GM15510 (cell line): ENCODE measurements around the gene C20orf96.
A peak's percentile ranks its signal among the peaks of the same experiment; 100 is the strongest.

ENCODE experiments used
- POLR2A ChIP-seq: IDR thresholded peaks from 3 replicates; pipeline ENCODE4 v1.6.1; 2011; ENCODE audit warnings: borderline replicate concordance; ENCODE audit not compliant: insufficient read length; ENCODE audit errors: extremely low read depth

The C20orf96 gene, protein sequence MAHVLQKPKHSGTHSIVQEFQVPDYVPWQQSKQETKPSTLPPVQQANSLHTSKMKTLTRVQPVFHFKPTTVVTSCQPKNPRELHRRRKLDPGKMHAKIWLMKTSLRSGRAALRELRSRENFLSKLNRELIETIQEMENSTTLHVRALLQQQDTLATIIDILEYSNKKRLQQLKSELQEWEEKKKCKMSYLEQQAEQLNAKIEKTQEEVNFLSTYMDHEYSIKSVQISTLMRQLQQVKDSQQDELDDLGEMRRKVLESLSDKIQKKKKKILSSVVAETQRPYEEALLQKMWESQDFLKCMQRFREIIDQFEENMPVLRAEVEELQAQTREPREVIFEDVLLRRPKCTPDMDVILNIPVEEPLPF

DNA sequence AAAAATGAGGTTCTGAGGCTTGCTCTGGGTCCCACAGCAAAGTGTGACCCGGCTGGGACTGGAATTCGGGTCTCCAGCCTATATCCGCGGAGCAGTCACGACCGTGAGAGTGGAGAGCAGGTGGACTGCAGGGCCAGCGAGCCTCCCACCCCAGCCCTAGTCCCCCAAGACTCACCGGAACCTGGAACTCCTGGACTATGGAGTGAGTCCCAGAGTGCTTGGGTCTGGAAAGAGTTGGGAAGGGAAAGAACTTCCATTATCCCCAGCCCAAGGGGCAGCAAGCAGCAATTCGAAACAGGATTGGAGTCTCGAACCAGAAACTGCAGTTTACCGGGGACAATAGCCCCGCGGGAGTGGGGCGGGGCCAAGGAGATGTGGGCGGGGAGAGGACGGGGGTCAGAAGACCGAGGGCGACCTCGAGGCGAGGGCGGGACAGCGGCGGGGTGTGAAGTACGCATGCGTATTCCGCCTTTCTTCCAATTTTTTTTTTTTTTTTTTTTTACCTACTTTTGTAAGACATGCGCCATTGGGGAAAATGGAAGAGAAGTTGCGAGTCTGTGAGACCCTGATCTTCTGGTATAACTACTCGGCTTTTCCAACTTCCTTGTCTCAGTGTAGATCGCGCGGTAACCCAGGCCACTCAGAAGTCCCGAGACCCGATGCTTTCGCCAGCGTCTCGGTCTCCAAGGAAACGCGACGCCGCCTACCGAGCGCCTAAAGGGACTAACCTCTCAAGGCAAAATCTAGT lies at the start of gene C20orf96:
TSS of gene C20orf96 (minus strand) at position 667 of the 748 bp plus-strand sequence. CDS start at position 527, 140 bp downstream.
- peak; percentile 38 for TF ChIP-seq POLR2A

DNA sequence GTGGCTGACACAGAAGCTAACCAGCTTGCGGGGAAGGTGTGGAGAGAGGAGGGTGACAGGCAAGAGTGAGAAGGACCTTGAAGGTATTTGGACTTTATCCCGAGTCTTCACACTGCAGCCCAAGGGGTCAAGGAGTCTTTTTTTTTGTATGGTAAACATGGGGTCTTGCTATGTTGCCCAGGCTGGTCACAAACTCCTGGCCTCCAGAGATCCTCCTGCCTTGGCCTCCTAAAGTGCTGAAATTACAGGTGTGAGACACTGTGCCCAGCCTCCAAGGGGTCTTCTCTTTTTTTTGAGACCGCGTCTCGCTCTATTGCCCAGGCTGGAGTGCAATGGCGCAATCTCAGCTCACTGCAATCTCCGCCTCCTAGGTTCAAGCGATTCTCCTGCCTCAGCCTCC lies 44.0 kb upstream of the C20orf96 start:
- no peak for TF ChIP-seq POLR2A

DNA sequence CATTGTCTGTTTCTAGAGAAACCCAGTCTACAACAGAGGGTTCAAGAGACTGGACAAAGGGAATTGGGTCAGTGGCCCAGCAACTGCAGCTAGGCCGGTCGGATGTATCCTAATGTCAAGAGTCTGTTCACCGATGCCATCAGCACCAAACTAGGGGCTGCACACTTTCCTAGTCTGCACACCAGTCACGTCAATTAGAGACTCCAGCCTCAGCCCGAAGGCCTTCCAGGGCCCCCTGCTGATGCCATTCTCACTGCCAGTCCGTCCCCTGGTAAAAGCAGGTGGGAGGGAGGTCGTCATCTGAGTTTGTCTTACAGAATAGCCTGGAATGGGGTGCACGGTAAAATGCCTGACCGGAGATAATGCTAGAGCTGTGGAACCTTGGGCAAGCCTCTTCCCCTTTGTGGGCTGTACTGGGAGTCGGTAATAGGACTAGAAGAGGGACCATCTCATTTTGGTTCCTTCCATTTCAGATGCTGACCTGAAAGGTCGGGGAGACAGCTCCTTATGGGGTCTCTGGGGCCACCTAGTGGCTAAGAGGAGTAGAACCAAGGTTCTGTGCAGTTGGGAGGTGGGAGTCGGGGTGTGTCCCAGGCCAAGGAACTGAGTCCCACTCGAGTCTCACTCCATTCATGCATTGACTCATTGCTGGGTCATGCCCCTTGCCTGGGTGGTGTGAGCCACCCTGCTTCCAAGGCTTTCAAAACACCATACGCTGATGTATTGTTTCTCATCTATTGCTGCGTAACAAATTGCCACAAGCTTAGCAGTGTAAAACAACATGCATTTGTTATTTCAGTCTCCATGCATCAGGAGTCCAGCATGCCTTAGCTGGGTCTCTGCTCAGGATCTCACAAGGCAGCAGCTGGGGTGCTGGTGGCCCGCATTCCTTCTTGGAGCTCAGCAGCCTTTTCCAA lies 39.9 kb upstream of the C20orf96 start:
- TF ChIP-seq POLR2A = no peak

DNA sequence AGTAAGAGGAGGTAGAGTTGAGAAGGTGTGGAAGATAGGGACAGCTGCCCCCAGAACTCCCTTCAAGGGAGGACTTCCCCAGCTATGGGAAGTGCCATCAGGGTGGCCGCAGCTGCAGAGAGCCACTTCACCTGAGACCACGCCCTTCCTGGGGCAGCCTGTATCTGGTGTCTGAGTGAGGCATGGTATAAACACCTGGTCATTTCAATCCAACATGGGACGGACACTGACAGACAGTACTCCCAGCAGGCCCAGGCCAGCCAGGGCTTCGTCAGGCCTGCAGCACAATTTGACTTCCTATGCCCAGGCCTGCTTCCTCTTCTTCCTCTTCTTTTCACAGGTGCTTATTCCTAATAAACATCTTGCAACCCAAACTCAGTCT lies 39.3 kb upstream of the C20orf96 start:
- TF ChIP-seq POLR2A = no peak

DNA sequence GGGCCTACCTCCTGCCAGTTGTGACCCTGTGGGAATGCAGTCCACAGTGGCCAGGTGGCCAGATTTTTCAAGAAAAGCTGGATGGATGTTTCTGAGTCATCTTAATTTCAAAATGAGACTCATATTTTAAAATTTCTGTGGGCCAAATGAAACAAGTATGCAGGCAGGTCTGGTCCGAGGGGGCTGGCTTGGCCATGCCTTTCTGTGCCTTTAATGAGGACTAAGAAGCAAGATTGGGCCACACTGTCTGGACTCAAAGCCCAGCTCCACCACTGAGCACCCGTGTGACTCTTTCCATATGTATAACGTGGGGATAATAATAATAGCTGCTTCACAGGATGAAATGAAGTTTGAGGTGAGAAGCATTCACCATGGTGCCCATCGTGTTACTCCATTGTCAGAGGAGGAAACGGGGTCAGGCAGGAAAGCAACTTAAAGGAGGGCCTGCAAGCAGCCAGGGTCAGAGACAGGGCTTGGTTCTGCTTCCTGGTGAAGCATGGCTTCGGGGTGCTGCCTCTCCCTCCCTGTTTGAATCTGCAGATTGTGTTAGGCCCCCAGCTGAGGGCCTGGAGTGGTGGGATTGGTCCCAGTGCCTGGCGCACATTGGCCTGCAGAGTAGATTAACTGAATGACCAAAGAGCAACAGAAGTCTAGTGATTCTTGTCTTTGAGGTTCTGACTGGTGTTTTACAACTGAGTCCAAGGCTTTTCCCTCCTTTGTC lies 38.6 kb upstream of the C20orf96 start:
- TF ChIP-seq POLR2A = no peak

DNA sequence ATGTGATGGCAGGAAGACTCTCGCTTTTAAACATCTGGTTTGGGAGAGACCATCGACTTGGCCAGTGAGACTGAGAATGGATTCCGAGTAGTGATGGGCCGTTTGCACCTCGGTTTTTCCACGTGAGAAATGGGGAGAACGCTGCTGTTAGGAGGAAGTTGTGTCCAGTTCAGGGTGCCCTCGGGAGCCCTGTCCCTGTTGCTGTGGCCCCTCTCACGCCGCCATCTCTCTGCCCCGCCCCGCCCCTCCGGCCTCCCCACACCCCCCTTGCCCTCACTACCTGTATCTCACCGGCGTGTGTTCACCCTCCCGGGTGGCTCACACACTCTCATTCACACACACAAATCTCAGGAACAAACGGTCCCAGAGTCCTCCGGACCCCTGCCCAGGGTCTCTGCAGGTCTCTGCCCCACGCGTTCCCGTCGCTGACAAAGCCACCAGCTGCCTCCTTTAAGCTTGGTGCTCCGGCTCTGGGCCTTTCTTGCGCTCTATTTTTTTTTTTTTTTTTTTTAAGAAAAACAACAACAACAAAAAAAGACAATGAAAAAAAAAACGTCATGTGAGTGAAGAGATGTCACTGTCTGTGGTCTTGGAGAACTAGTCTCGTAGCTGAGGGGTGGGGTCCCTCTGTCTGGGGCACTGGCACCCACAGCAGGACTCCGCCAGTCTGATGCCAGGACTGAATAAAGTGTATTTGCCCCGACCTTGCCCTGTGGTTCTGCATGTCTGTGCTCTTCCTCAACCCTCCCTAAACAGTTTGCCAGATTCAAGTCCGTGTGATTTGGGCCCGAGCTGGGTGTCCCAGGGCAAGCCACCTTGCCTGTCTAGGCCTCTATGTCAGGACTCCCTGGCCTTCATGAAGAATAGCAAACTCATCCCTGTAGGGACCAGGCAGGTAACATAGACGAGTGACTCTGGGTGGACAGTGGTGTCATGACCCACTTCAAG lies 37.8 kb upstream of the C20orf96 start:
- TF ChIP-seq POLR2A = no peak

DNA sequence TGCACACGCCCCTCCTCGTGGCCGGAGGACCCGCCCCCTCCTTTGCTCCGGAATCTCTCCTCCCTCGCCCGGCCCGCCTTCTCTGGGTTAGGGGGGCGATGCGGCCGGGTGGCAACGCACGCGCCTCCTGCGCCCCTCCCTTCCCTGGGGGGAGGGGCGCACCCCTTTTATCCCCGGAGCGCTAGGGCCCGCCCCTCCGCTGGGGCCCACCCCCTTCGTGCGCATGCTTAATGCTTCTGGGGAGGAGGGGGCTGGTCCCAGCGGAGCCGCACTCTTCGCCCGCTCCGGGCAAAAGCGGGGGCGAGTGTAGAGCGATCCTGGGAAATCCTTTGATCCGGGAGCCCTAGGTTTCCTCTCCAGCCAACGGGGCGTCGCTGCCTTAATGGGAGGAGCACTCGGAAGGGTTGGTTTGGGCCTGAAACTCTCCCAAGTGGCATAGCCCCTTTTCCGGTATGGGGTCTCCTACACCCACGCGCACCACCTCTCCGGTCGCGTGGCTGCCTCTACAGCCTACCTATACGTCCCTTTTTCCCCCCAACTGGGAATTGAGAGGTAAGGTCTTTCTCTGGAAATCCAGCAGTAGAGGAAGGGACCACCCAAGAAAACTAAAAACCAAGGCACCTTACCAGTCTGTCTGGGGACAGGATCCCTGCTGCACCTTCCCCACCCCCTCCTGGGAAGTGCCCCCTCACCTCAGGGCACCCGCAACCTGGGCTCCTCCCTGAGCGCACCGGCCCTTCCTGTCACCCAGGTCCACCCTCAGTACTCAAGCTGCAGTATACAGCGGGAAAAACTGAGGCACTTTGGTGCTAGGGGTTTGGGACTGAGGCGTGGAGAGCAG lies 36.9 kb upstream of the C20orf96 start:
- TF ChIP-seq POLR2A = peak; percentile 51

DNA sequence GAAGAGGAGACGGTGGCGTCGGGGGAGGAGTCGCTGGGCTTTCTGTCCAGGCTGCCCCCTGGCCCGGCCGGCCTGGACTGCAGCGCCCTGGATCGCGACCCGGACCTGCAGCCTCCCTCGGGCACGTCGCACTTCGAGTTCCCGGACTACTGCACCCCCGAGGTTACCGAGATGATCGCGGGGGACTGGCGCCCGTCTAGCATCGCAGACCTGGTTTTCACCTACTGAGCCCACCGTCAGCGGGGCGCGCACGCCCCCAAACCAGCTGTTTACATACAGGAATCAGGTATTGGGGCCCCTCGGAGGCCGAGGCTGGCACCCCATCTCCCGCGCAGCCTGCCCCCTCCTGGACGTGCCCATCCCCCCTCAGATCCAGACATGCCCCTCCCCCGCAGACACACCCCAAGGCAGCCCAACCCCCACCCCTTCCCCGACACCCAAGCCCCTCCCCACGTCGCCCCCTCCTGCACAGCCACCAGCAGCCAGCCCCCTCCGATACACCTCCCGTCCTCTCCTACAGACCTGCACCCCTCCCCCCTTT lies 36.2 kb upstream of the C20orf96 start:
- TF ChIP-seq POLR2A = no peak

DNA sequence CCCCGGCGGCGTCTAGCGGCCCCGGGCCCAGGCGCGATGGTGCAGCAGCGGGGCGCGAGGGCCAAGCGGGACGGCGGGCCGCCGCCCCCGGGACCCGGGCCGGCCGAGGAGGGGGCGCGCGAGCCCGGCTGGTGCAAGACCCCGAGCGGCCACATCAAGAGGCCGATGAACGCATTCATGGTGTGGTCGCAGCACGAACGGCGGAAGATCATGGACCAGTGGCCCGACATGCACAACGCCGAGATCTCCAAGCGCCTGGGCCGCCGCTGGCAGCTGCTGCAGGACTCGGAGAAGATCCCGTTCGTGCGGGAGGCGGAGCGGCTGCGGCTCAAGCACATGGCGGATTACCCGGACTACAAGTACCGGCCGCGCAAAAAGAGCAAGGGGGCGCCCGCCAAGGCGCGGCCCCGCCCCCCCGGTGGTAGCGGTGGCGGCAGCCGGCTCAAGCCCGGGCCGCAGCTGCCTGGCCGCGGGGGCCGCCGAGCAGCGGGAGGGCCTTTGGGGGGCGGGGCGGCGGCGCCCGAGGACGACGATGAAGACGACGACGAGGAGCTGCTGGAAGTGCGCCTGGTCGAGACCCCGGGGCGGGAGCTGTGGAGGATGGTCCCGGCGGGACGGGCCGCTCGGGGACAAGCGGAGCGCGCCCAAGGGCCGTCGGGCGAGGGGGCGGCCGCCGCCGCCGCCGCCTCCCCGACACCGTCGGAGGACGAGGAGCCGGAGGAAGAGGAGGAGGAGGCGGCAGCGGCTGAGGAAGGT lies 35.5 kb upstream of the C20orf96 start:
- no peak for TF ChIP-seq POLR2A

DNA sequence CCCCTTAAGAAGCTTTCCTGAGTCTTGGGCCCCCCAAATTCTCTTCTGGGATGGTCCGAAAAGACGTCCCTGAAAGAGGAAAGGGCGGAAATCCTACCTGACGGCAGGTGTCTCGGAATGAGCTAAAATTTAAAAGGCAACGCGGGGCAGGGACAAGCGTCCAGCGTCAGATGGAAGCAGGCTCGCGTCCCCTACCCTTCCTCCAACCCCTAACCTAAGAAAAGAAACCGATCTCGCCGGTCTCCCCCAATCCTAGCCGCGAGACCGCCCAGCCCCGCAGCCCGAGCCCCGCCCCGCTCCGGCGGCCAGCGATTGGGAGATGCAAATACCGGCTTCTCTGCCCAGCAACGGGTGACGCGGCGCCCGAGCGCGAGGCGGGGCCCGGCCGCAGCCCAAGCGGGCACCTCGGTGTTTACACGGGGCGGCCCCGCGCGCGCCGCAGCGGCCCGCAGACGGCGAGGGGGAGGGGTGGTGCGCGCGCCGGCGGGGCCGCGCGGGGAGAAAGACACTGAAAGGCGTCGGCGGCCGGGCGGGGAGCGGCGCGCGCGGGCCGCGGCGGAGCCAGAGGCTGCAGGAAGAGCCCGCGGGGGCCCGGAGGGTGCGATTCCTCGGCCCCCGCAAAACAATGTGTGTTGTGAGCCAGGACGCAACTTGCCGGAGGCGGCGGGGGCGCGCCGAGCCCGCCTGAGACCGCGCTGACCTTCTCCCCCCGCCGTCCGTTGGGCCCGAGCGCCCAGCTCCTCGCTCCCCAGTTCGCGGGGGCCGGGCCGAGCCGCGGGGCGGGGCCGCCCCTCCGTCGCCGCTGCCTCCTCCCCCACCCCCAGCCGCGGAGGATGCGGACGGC lies 34.7 kb upstream of the C20orf96 start, which contains the start of gene SOX12:
TSS of gene SOX12 (plus strand) at position 508 of the 844 bp plus-strand sequence. CDS start 373 bp downstream, outside the sequence.
- TF ChIP-seq POLR2A = peak; percentile 71

DNA sequence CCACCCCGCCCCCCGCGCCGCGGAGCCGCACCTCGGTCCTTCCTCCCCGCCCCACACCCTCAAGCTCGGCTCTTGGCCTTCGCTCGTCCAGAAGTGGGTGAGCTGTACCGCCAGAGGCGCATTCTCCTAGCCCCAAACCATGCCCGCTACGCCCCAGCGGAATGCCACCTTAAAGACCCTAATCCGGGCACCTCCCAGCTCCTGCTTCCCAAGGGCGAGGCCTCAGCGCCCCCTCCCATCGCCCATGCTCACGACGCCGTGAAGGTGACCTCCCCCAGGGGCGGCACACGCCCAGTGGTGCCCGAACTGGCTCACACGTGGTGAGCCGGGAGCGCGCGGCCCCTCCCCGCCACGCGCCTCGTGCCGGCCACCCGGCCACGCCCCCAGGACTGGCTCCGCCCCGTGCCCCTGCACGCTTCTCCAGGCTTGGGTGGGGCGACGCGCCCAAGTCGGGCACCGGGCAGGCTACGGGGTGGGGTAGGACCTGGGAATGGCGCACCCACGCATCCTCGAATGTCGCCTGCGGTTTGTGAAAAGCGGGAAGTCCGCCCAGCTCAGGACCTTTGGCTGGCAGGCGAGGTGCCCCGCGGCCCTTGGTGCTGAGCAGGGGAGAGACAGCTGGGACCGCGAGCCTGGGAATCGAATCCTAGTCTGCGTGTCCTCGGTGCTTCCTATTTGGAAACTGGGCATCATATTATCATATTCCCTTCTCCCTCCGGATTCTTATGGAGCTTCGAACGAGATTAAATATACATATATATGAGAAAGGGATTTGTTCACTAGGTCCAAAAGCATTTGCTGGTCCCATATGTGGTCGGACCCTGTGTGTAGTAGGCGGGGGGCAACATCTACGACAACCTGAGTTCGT lies 33.9 kb upstream of the C20orf96 start:
- TF ChIP-seq POLR2A = peak; percentile 64
